ENCODE data around the gene CIDEC. TPM values are rescaled to one million over a fixed set of nuclear protein-coding genes. Genes with fewer than 3 reads are reported as not detected.
A peak's percentile ranks its signal among the peaks of the same experiment; 100 is the strongest.

Gene CIDEC
- total and polyA plus RNA-seq, 9 of the 15 experiments (the other 6 are each of a cell fraction or from before 2014, with no cell fraction given), result not detected

- TF ChIP-seq CHD7 (IDR thresholded peaks at IDR 0.05; ENCODE audit: low read depth, low read length) (no peak), HNRNPL (IDR thresholded peaks at IDR 0.05; ENCODE audit: low read depth, low read length) (no peak), NR4A1 (CRISPR knock-in tag; IDR thresholded peaks at IDR 0.05) (no peak), NR4A1 (tag; IDR thresholded peaks at IDR 0.05) (no peak), MAFG (tag; conservative IDR thresholded peaks at IDR 0.05) (peak; percentile 34; the same call in 1 of the 2 replicates), MECOM (CRISPR knock-in tag; IDR thresholded peaks at IDR 0.05) (no peak), PTBP1 (IDR thresholded peaks at IDR 0.05; ENCODE audit: low read depth, low read length) (no peak), ZNF639 (CRISPR knock-in tag; conservative IDR thresholded peaks at IDR 0.05 in 1 of 2, IDR thresholded peaks at IDR 0.05 in 1 of 2) (no peak), ZNF644 (tag; IDR thresholded peaks at IDR 0.05; ENCODE audit: low read depth) (no peak), ZNF263 (CRISPR knock-in tag; IDR thresholded peaks at IDR 0.05; ENCODE audit: borderline replicate concordance) (no peak; the same call in 1 of the 2 replicates), HMG20B (CRISPR knock-in tag; IDR thresholded peaks at IDR 0.05) (no peak)
Measured at GRCh38 chr3:9843715-9844438, 36.2 kb downstream of the CIDEC start, which contains the start of gene RPUSD3 (continued).
